Naive B cell (primary cell): ENCODE data around the gene IQCH. TPM values are rescaled to one million over a fixed set of nuclear protein-coding genes. Genes with fewer than 3 reads are reported as not detected.
"Not testable (repeated sequence)": the region's sequence is repeated elsewhere in the genome, so short reads cannot be mapped to it uniquely, and the experiment has no call there.

Experiments
- ATAC-seq, 2 donors: fragments of 150-1000 bp; cut with Tn5 transposase; 2 replicates each; pipeline ENCODE4 v1.10.0; 2021; ENCODE audit warnings: low read depth in 2 of 2, mild to moderate bottlenecking in 2 of 2, moderate library complexity in 2 of 2
- DNase-seq: peaks from one replicate; pipeline ENCODE4 v3.0.0; 2022
- H3K27ac Mint-ChIP-seq, 6 donors: one replicate each; pipeline ENCODE4 v1.8.0; 2020 to 2022; ENCODE audit warnings: mild to moderate bottlenecking in 6 of 6, mixed read lengths in 6 of 6, moderate library complexity in 5 of 6, inconsistent platforms in 2 of 6
- H3K27me3 Mint-ChIP-seq, 3 donors: one replicate each; pipeline ENCODE4 v1.8.0; 2021 to 2022; ENCODE audit warnings: mixed read lengths in 3 of 3, mild to moderate bottlenecking in 1 of 3
- H3K36me3 Mint-ChIP-seq, 2 donors: one replicate each; pipeline ENCODE4 v1.8.0; 2020 to 2022; ENCODE audit warnings: mixed read lengths in 2 of 2, inconsistent platforms in 1 of 2, mild to moderate bottlenecking in 1 of 2
- H3K4me1 Mint-ChIP-seq, 3 donors: one replicate each; pipeline ENCODE4 v1.8.0; 2020 to 2022; ENCODE audit warnings: mixed read lengths in 3 of 3, inconsistent platforms in 1 of 3, mild to moderate bottlenecking in 1 of 3, moderate library complexity in 1 of 3
- H3K4me3 Mint-ChIP-seq, 8 donors: one replicate each; pipeline ENCODE4 v1.8.0; 2020 to 2022; ENCODE audit warnings: mild to moderate bottlenecking in 8 of 8, mixed read lengths in 8 of 8, moderate library complexity in 8 of 8, inconsistent platforms in 2 of 8
- H3K9me3 Mint-ChIP-seq, 7 donors: one replicate each; pipeline ENCODE4 v1.8.0; 2020 to 2022; ENCODE audit warnings: mixed read lengths in 7 of 7, mild to moderate bottlenecking in 5 of 7, inconsistent platforms in 2 of 7, moderate library complexity in 1 of 7
- polyA plus RNA-seq, 6 donors: library from polyadenylated mRNA; unstranded; fragments of 300-500 nt; fragmentation: Illumina TruSeq; gene quantifications; one replicate each; pipeline ENCODE4 v1.2.3, GENCODE V29; 2021; ENCODE audit warnings: low read depth in 6 of 6

IQCH gene
- polyA plus RNA-seq, 6 donors from 2014 or later, result 0.23 to 0.30 TPM; not detected in 4

DNA sequence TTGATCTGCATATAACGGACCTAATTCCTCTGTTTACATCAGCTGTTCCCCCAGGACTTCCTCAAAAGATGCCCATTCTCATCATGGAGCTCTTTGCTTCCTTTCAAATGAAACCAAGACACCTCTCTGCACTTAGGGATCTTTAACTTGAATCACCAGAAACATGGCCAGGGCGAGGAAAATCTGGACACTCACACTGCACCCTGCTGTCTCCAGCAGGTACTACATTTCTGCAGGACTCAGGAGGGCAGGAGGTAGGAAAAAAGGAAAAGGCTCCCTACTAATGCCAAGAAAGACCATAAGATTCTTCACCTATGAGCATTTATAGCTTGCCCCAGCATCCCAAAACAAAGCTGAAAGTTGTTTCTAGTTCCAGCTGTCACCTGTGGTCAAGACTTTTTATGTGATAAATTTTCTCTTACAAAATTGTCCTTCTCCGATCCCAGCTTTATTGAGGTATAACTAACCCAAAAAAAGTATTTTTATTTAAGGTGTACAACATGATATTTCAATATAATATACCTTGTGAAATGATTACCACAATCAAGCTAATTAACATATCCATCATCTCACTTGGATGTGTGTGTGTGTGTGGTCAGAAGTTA, 179.0 kb downstream of the IQCH start:
- H3K36me3 Mint-ChIP-seq, result no peaks in the 10 kb centered on the region

DNA sequence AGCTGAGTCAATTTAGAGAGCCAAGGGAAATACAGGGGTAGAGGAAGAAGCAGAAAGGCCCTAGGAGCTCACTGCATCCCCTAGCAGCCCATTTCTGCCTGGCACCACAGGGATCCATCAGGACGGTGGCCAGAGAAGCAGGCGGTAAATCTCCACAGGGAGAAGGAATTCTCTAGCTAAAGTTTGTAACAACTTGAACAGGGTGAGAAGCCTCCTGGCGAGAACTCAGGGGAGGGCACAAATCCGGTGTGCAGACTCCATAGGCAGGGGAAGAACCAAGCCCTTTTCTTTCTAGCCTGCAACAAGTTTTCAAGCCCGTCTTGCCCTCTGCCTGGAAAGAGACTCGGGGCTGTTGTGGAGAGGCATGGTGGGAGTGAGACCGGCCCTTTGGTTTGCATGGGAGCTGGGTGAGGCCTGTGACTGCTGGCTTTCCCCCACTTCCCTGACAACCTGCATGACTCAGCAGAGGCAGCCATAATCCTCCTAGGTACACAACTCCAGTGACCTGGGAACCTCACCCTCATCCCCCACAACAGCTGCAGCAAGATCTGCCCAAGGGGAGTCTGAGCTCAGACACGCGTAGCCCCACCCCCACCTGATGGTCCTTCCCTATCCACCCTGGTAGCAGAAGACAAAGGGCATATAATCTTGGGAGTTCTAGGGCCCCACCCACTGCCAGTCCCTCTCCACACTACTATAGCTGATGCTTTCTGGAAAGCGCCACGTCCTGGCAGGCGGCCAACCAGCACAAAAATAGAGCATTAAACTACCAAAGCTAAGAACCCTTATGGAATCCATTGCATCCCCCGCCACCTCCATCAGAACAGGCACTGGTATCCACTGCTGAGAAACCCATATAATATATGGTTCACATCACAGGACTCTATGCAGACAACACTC, 182.0 kb downstream of the IQCH start:
- H3K36me3 Mint-ChIP-seq, H3K9me3 Mint-ChIP-seq, H3K27me3 Mint-ChIP-seq, H3K4me3 Mint-ChIP-seq, DNase-seq, ATAC-seq, H3K4me1 Mint-ChIP-seq: not testable (repeated sequence)
- peak overlapping the region in 2 of 6 donors; percentile 36 to 39 for H3K27ac Mint-ChIP-seq

More for the DNA sequence above, 179.0 kb downstream of the IQCH start:
- no peaks in the 10 kb centered on the region for H3K9me3 Mint-ChIP-seq
- no peaks in the 10 kb centered on the region for H3K27me3 Mint-ChIP-seq
- ATAC-seq (no peak), DNase-seq (no peak)
- H3K4me3 Mint-ChIP-seq, result no peak overlapping the region
- H3K4me1 Mint-ChIP-seq, result no peaks in the 10 kb centered on the region
- H3K27ac Mint-ChIP-seq, result peak overlapping the region in 2 of 6 donors; percentile 17 to 33

DNA sequence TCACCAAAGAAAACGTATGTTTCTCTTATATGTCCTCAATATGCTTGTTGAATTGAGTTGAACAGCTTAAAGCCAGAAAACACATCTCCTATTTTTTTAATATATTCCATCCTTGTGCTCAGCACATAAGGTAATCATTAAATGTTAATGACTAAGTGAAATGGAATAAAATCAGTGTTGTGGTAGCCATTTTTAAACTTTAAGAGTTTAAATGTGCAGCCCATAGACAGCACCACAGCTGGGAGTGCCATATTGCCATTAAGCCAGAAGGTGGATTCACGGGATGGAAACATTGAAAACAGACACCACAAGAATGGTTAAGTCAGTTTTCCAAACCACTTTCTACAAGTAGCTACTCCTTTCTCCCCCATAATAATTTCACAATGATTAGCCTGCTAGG, 189.5 kb downstream of the IQCH start:
- DNase-seq (no peak), ATAC-seq (no peak)
- Mint-ChIP-seq H3K27ac (no peak overlapping the region), H3K27me3 (no peaks in the 10 kb centered on the region), H3K4me3 (no peak overlapping the region), H3K36me3 (no peaks in the 10 kb centered on the region), H3K9me3 (peaks cover 0 to 4% (median 0%) of the 10 kb centered on the region in 7 donors), H3K4me1 (no peaks in the 10 kb centered on the region)

DNA sequence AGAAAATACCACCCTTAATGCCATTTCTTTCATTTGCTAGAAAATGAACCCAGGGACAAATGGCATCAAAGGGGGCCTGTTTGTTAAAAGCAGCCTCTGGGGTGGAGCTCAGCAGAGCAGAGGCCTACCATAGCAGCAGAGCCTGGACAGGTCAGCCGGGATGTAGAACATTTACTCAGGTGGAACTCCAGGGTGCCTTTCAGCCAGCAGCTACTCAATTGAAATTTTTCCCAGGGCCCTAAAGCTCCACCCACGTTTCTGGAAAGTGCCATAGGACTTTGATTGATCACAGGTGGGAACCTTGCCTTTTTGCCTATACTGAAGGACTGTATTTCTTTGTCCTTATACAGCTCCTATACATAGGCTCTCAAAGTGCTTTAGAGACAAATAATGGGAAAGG, 191.9 kb downstream of the IQCH start:
- peaks cover 0 to 8% (median 0%) of the 10 kb centered on the region in 7 donors for H3K9me3 Mint-ChIP-seq
- H3K27ac Mint-ChIP-seq, result no peak overlapping the region
- DNase-seq (no peak), ATAC-seq (no peak)
- H3K4me3 Mint-ChIP-seq, result no peak overlapping the region
- H3K36me3 Mint-ChIP-seq, result no peaks in the 10 kb centered on the region
- H3K27me3 Mint-ChIP-seq, result no peaks in the 10 kb centered on the region
- H3K4me1 Mint-ChIP-seq, result no peaks in the 10 kb centered on the region

DNA sequence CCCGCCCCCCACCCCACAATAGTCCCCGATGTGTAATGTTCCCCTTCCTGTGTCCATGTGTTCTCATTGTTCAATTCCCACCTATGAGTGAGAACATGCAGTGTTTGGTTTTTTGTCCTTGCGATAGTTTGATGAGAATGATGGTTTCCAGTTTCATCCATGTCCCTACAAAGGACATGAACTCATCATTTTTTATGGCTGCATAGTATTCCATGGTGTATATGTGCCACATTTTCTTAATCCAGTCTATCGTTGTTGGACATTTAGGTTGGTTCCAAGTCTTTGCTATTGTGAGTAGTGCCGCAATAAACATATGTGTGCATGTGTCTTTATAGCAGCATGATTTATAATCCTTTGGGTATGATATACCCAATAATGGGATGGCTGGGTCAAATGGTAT, 193.8 kb downstream of the IQCH start:
- not testable (repeated sequence) for H3K9me3 Mint-ChIP-seq, H3K27ac Mint-ChIP-seq, ATAC-seq, H3K27me3 Mint-ChIP-seq, DNase-seq, H3K4me1 Mint-ChIP-seq, H3K4me3 Mint-ChIP-seq, H3K36me3 Mint-ChIP-seq

DNA sequence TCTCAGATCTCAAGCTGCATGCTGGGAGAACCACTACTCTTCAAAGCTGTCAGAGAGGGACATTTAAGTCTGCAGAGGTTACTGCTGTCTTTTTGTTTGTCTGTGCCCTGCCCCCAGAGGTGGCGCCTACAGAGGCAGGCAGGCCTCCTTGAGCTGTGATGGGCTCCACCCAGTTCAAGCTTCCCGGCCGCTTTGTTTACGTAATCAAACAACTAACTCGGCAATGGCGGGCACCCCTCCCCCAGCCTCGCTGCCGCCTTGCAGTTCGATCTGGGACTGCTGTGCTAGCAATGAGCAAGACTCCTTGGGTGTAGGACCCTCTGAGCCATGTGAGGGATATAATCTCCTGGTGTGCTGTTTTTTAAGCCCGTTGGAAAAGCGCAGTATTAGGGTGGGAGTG, 199.1 kb downstream of the IQCH start:
- not testable (repeated sequence) for H3K36me3 Mint-ChIP-seq, H3K4me1 Mint-ChIP-seq

DNA sequence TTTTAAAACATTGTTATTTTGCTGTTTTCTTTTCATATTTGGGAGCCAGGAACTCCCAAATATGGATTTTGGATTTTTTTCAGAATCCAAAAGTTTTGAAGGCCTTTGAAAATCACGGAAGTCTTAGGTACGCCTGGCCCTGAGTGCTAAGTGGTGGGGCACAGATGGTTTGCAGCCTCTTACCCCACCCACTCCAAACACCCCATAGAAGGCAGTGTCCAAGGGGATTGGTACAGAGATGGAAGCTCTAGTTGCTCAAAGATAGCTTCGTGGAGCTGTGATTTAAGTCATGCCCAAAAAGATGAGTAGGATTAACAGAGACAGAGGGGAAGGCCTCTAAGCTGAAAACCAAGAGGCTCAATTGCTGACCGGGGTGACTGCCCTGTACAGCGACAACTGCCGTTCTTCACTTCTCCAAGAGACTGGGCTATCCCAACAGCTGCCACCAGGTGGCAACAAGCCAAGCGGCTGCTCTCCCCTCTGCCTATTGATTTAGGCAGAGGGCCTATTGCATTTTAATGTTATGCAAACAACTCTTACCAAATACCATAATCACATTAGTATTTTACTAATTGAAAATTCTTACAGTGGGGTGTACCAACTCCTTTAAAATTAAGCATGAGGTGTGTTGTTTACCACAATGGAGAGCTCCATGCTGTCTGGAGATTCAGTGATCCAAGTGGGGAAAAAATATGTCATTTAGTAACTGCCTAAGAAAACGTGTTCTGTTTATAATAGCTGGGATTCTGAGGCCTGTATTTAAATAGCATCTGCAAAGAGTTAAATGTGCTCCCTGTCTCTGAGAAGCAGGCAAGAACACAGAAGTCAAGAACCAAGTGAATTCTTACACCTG, 202.3 kb downstream of the IQCH start:
- H3K4me1 Mint-ChIP-seq, result peaks cover 0 to 5% (median 0%) of the 10 kb centered on the region in 3 donors
- no peaks in the 10 kb centered on the region for H3K9me3 Mint-ChIP-seq
- H3K27me3 Mint-ChIP-seq, result peaks cover 0 to 4% (median 0%) of the 10 kb centered on the region in 3 donors
- H3K27ac Mint-ChIP-seq, result no peak overlapping the region
- DNase-seq (peak; percentile 69), ATAC-seq (peak; percentile 83 to 94)
- H3K36me3 Mint-ChIP-seq, result no peaks in the 10 kb centered on the region
- H3K4me3 Mint-ChIP-seq, result peak overlapping the region in 1 of 8 donors; percentile 52

More for the DNA sequence above, 199.1 kb downstream of the IQCH start:
- ATAC-seq, DNase-seq, H3K4me3 Mint-ChIP-seq, H3K27ac Mint-ChIP-seq, H3K9me3 Mint-ChIP-seq, H3K27me3 Mint-ChIP-seq: not testable (repeated sequence)

DNA sequence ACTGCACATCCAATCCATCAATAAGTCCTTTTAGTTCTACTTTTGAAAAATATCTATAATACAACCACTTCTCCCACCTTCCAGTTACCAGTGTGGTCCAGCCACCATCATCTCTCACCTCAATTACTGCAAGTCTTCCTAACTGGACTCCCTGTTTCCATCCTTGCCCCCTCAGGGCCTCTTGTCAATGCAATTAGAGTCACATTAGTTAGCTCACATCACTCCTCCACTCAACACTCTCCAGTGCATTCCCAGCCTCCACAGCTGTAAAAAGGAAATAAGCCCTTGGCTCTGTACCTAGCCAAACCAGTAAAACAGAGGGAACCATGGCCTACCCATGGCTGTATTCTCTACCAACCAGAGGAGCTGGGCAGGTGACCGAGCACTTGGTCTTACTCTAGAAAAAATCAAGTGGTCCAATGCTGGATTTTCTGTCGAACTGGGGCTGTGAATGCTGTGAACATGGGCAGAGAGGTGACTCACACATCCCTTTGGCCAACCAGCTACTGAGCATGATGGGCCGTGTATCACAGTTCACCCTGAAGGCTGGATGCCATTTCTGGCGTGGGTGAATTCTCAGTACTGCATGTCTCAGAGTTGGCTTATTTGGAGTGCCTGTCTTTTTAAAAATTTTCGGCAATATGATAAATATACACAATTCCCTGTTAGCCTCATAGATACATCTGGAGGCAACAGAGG, 203.9 kb downstream of the IQCH start:
- no peak for ATAC-seq
- Mint-ChIP-seq H3K27ac (no peak overlapping the region), H3K4me3 (no peak overlapping the region), H3K27me3 (no peaks in the 10 kb centered on the region), H3K4me1 (peaks cover 0 to 5% (median 0%) of the 10 kb centered on the region in 3 donors), H3K36me3 (no peaks in the 10 kb centered on the region), H3K9me3 (no peaks in the 10 kb centered on the region)
- no peak for DNase-seq

DNA sequence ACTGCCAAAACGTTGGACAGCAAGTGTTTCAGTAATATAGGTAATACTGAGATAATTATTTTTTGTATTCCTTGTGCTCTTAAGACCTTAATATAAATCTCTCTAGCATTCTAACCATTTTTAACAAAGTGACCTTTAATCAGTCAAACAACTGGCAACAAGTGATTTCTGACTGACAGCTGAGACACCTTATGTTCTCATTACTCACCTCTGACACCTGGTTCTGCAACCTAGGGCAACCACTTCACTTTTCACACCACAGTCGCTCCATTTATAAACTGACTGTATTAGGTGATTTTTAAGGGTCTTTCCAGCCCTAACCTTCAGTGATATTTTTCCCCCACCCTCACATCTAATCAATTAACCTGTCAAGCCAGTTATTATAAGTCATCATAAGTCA, 205.9 kb downstream of the IQCH start:
- DNase-seq, result no peak
- no peak overlapping the region for H3K27ac Mint-ChIP-seq
- no peak overlapping the region for H3K4me3 Mint-ChIP-seq
- H3K27me3 Mint-ChIP-seq, result no peaks in the 10 kb centered on the region
- no peaks in the 10 kb centered on the region for H3K36me3 Mint-ChIP-seq
- H3K9me3 Mint-ChIP-seq, result no peaks in the 10 kb centered on the region
- no peak for ATAC-seq
- peaks cover 0 to 5% (median 0%) of the 10 kb centered on the region in 3 donors for H3K4me1 Mint-ChIP-seq

DNA sequence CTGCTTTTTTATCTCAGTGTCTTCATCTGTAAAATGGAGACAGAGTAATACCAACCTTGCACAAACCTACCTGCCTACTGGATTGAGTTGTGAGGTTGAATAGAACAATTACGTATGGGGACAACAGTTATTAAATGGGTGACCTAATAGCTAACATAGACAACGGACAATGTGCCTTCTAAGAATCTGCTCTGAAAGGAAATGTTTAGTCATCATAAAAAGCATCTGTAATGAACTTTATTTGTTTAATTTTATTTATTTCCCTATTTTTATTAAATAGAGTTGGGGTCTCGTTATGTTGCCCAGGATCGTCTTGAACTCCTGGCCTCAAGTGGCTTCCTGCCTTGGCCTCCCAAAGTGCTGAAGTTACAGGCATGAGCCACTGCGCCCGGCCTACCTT, 207.1 kb downstream of the IQCH start:
- Mint-ChIP-seq H3K9me3 (no peaks in the 10 kb centered on the region), H3K36me3 (no peaks in the 10 kb centered on the region), H3K27me3 (no peaks in the 10 kb centered on the region), H3K27ac (no peak overlapping the region), H3K4me1 (peaks cover 0 to 2% (median 0%) of the 10 kb centered on the region in 3 donors), H3K4me3 (no peak overlapping the region)
- DNase-seq, result no peak
- ATAC-seq, result no peak

DNA sequence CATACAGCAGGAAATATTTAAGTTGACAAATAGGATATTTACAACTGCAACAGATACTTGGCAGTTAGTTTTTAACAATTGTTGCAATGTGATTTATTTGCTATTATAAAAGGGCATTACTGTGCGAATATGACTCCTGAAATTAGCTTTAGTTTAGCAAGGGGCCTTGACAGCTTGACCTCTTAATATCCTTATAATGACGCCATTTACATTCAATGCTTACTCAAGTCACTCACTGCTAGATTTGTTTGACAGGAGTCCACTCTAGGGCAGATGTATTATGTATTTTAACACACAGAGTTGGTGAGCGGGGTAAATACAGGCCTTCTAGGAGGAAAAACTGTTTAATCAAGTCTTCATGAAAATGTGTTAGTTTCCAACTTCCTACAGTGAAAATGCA, 208.3 kb downstream of the IQCH start:
- no peaks in the 10 kb centered on the region for H3K36me3 Mint-ChIP-seq
- no peaks in the 10 kb centered on the region for H3K27me3 Mint-ChIP-seq
- ATAC-seq, result no peak
- H3K9me3 Mint-ChIP-seq, result no peaks in the 10 kb centered on the region
- H3K4me1 Mint-ChIP-seq, result no peaks in the 10 kb centered on the region
- H3K27ac Mint-ChIP-seq, result peak overlapping the region in 1 of 6 donors; percentile 77
- H3K4me3 Mint-ChIP-seq, result no peak overlapping the region
- DNase-seq, result no peak

DNA sequence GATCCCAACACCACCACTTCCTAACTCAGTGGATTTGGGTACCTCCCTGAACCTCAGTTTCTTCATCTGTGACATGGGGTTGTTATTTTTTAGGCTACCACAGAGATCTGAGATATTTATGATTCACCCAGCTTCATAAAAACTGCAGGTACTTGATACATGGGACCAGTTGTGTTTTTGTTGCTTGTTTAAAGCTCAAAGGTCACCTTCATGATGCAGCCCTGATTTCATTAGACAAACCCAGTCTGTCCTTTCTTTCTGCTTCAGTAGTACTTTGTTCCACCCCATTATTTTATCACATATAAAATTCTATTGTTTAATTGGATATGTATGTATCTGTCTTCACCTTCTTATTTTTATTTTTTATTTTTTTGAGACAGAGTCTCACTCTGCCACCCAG, 208.9 kb downstream of the IQCH start:
- no peak overlapping the region for H3K4me3 Mint-ChIP-seq
- ATAC-seq, result no peak

More for the DNA sequence above, 208.9 kb downstream of the IQCH start:
- no peaks in the 10 kb centered on the region for H3K4me1 Mint-ChIP-seq
- H3K27ac Mint-ChIP-seq, result no peak overlapping the region
- no peaks in the 10 kb centered on the region for H3K36me3 Mint-ChIP-seq
- DNase-seq, result no peak
- no peaks in the 10 kb centered on the region for H3K27me3 Mint-ChIP-seq
- no peaks in the 10 kb centered on the region for H3K9me3 Mint-ChIP-seq
